Chondrocyte (in vitro differentiated cells): ENCODE results near the gene LCE6A. TPM values are rescaled to one million over a fixed set of nuclear protein-coding genes. Genes with fewer than 3 reads are reported as not detected.
A peak's percentile ranks its signal among the peaks of the same experiment; 100 is the strongest.

Experiments
- DNase-seq: peaks from one replicate; pipeline ENCODE4 v3.0.0; 2021; ENCODE audit warnings: mixed read lengths, low spot score
- H3K27ac Mint-ChIP-seq: one replicate; pipeline ENCODE4 v1.8.0; 2021; ENCODE audit warnings: mild to moderate bottlenecking, moderate library complexity, mixed read lengths; ENCODE audit not compliant: unreplicated experiment
- H3K27me3 Mint-ChIP-seq: 2 replicates; pipeline ENCODE4 v1.8.0; 2021; ENCODE audit warnings: low read depth, mixed read lengths
- H3K36me3 Mint-ChIP-seq: 2 replicates; pipeline ENCODE4 v1.8.0; 2021; ENCODE audit warnings: low read depth, mixed read lengths
- H3K4me1 Mint-ChIP-seq: 2 replicates; pipeline ENCODE4 v1.8.0; 2021; ENCODE audit warnings: low read depth, mild to moderate bottlenecking, mixed read lengths
- H3K4me3 Mint-ChIP-seq: one replicate; pipeline ENCODE4 v1.8.0; 2021; ENCODE audit warnings: mild to moderate bottlenecking, moderate library complexity, mixed read lengths; ENCODE audit not compliant: unreplicated experiment
- H3K9me3 Mint-ChIP-seq: 2 replicates; pipeline ENCODE4 v1.8.0; 2021; ENCODE audit warnings: low read depth, mixed read lengths
- CTCF ChIP-seq: fragments of 200-600 bp; sonication (generic); IDR thresholded peaks from 2 replicates; pipeline ENCODE4 v1.5.0; 2021; ENCODE audit warnings: antibody characterized with exemption, mild to moderate bottlenecking, moderate library complexity
- total RNA-seq: library from RNA; stranded (reverse); gene quantifications from 3 replicates; pipeline ENCODE4 v1.2.1, GENCODE V29; 2021

LCE6A gene
- total RNA-seq, 1 donor from 2014 or later, result not detected

GRCh38 chr1:152870831-152871730 is 28.4 kb downstream of the LCE6A start:
- Mint-ChIP-seq H3K36me3 (no peaks in the 10 kb centered on the region), H3K4me1 (peaks cover 5% of the 10 kb centered on the region), H3K4me3 (no peak overlapping the region), H3K27me3 (peaks cover 7% of the 10 kb centered on the region), H3K9me3 (no peaks in the 10 kb centered on the region), H3K27ac (no peak overlapping the region)
- TF ChIP-seq CTCF, result peak; percentile 56
- DNase-seq, result no peak

- TF ChIP-seq CTCF, result no peak
- Mint-ChIP-seq H3K27ac (no peak overlapping the region), H3K4me3 (no peak overlapping the region), H3K4me1 (peaks cover 5% of the 10 kb centered on the region), H3K36me3 (no peaks in the 10 kb centered on the region), H3K27me3 (peaks cover 7% of the 10 kb centered on the region), H3K9me3 (no peaks in the 10 kb centered on the region)
- DNase-seq, result no peak
These were observed 29.1 kb downstream of the LCE6A start for GRCh38 chr1:152871731-152872126.

GRCh38 chr1:152873495-152873894 is 30.8 kb downstream of the LCE6A start:
- H3K27me3 Mint-ChIP-seq, result peaks cover 7% of the 10 kb centered on the region
- no peaks in the 10 kb centered on the region for H3K36me3 Mint-ChIP-seq
- TF ChIP-seq CTCF, result no peak
- no peak for DNase-seq
- H3K27ac Mint-ChIP-seq, result no peak overlapping the region
- H3K4me3 Mint-ChIP-seq, result no peak overlapping the region
- peaks cover 5% of the 10 kb centered on the region for H3K4me1 Mint-ChIP-seq
- no peaks in the 10 kb centered on the region for H3K9me3 Mint-ChIP-seq

- H3K36me3 Mint-ChIP-seq, result no peaks in the 10 kb centered on the region
- no peak overlapping the region for H3K27ac Mint-ChIP-seq
- TF ChIP-seq CTCF, result no peak
- no peaks in the 10 kb centered on the region for H3K9me3 Mint-ChIP-seq
- peaks cover 5% of the 10 kb centered on the region for H3K4me1 Mint-ChIP-seq
- no peak for DNase-seq
- peaks cover 5% of the 10 kb centered on the region for H3K27me3 Mint-ChIP-seq
- no peak overlapping the region for H3K4me3 Mint-ChIP-seq
These were observed 34.2 kb downstream of the LCE6A start for GRCh38 chr1:152876827-152877226.

- no peak for DNase-seq
- H3K36me3 Mint-ChIP-seq, result no peaks in the 10 kb centered on the region
- H3K4me1 Mint-ChIP-seq, result peaks cover 5% of the 10 kb centered on the region
- H3K9me3 Mint-ChIP-seq, result no peaks in the 10 kb centered on the region
- H3K27ac Mint-ChIP-seq, result no peak within 1 kb of the TSS
- peak; percentile 9 for TF ChIP-seq CTCF
- no peak within 1 kb of the TSS for H3K4me3 Mint-ChIP-seq
- H3K27me3 Mint-ChIP-seq, result peaks cover 5% of the 10 kb centered on the region
These were observed 35.4 kb downstream of the LCE6A start, which contains the start of gene SMCP for GRCh38 chr1:152878042-152878441. Gene SMCP, plus strand, starts transcription at chr1:152878322. Its CDS starts 6,101 bp downstream, at chr1:152884423.
